ENCODE data around the gene CBL.

The CBL gene

DNA sequence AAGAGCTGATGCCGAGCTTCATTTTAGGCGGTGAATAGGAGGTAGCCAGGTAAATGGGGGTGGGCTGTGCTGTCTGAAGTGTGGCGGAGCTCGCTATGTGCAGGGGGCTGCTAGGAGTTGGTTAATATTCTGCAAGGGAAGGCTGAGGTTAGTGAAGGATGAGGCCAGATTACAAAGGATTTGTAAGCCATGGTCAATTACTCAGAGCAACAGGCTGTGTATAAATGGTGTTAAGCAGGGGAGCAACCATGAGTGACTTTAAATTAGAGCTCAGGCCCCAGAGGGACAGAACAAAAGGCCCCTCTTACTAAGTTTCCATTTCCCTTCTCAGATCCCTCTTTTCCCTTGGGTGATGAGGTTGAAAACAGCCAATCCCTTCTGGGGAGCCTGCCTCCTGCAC is 118.0 kb downstream of the CBL start:
- ChIA-PET CTCF (interaction anchor here (0.6 to 9.8 kb wide), 57 partner anchors 12 to 261 kb away, joined by 3 to 342 read pairs (median 6); partner anchors contain the start of genes ABCG4, C1QTNF5, CBL and DPAGT1), POLR2A (interaction anchor here (1.5 kb wide), 1 partner anchor 13 kb away, joined by 4 read pairs; no protein-coding TSS in a partner anchor)
- no peak for TF ChIP-seq CTCF (IDR thresholded peaks at IDR 0.05; ENCODE audit: insufficient read depth, low read length, missing control alignments)
- no peak overlapping the region for H3K4me3 ChIP-seq (ENCODE audit: low read depth, low read length)
- no peak for DNase-seq (ENCODE audit: low read depth, low spot score)

- H3K4me3 ChIP-seq (ENCODE audit: low read depth, low read length): no peak overlapping the region
- ChIA-PET POLR2A (no interaction called here), CTCF (interaction anchor here (9.8 kb wide), 1 partner anchor 7 kb away, joined by 342 read pairs; the partner anchor contains the start of genes C1QTNF5 and RNF26)
- no peak for TF ChIP-seq CTCF (IDR thresholded peaks at IDR 0.05; ENCODE audit: insufficient read depth, low read length, missing control alignments)
- no peak for DNase-seq (ENCODE audit: low read depth, low spot score)
These were observed 123.2 kb downstream of the CBL start for GRCh38 chr11:119329320-119329719.

DNA sequence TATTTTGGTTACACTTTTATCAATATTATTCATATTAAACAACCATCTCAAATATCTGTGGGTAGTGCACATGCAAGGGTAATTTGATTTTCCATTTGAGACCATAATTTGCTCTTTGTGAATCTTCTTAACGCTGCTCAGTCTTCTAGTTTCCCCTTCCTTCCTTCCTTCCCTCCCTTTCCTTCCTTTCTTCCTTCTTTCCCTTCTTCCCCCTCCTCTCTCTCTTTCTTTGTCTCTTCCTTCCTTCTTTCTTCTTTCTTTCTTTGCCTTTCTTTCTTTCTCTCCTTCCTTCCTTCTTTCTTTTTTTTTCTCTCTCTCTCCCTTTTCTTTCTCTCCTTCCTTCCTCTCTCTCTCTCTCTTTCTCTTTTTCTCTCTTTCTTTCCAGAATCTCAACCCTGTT is 124.1 kb downstream of the CBL start:
- H3K4me3 ChIP-seq (ENCODE audit: low read depth, low read length): no peak overlapping the region
- TF ChIP-seq CTCF (IDR thresholded peaks at IDR 0.05; ENCODE audit: insufficient read depth, low read length, missing control alignments): no peak
- no peak for DNase-seq (ENCODE audit: low read depth, low spot score)
- ChIA-PET CTCF (interaction anchor here (9.8 to 12.3 kb wide), 2 partner anchors 5 to 6 kb away, joined by 342 read pairs; partner anchors contain the start of genes C1QTNF5 and RNF26), POLR2A (no interaction called here)

GRCh38 chr11:119332111-119332765 is 126.1 kb downstream of the CBL start:
- no peak overlapping the region for H3K4me3 ChIP-seq (ENCODE audit: low read depth, low read length)
- TF ChIP-seq CTCF (IDR thresholded peaks at IDR 0.05; ENCODE audit: insufficient read depth, low read length, missing control alignments): no peak
- POLR2A ChIA-PET: no interaction called here
- DNase-seq (ENCODE audit: low read depth, low spot score): no peak
- CTCF ChIA-PET: interaction anchor here (1.0 to 12.3 kb wide), 5 partner anchors 7 to 163 kb away, joined by 4 to 342 read pairs (median 6); partner anchors contain the start of genes C1QTNF5 and NLRX1

DNA sequence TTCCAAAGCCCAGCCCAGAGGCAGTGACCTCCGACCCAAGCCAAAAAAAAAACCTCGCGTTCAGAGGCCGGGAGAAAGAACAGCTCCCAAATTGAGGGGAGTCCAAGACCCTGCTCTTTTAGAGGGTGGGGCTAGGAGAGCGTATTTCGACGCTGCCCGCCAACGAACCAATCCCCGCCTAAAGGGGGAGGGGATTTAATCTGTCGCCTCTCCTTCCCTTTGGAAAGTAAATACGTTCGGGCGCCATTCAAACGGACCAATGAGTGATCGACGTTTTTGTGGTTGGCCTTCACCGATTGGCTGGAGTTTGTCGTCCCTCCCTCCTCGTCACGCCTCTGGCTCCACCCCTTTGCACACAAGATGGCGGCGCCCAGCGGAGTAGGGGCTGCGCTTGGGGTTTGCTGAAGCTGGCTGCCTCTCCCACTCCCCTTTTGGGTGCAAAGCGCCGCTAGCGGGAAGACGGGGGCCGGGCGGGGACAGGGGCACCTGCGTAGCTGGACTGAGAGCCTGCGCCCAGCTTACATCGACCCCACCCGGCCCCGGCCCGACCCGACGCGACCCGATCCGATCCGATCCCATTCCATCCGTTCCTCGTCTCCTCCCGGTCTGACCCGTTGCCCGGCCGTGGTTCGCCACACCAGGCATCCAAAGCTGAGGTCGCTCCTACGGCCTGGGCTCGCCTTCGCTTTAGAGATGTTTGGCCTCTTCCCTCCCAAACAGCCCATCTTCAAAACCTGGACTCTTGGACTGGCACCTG is 128.2 kb downstream of the CBL start, which contains the start of gene RNF26:
Gene RNF26, plus strand, starts transcription at position 354 of the 757 bp plus-strand sequence. CDS start 596 bp downstream, outside the sequence.
- TF ChIP-seq CTCF (IDR thresholded peaks at IDR 0.05; ENCODE audit: insufficient read depth, low read length, missing control alignments): no peak
- POLR2A ChIA-PET: interaction anchor here (0.9 kb wide), 1 partner anchor 13 kb away, joined by 3 read pairs; no protein-coding TSS in a partner anchor
- peak; percentile 88 for DNase-seq (ENCODE audit: low read depth, low spot score)
- CTCF ChIA-PET: interaction anchor here (0.8 to 12.3 kb wide), 4 partner anchors 9 to 140 kb away, joined by 3 to 342 read pairs (median 6); no protein-coding TSS in a partner anchor
- peak within 1 kb of the TSS; percentile 97 for H3K4me3 ChIP-seq (ENCODE audit: low read depth, low read length)
